Ishikawa (cell line): ENCODE measurements around the gene TTC8.

Experiments used
- CREB1 ChIP-seq: IDR thresholded peaks from 2 replicates; pipeline ENCODE4 v1.6.1; 2012; ENCODE audit warnings: low read depth
- EP300 ChIP-seq: IDR thresholded peaks from 2 replicates; pipeline ENCODE4 v1.6.1; 2012; ENCODE audit warnings: borderline replicate concordance
- TAF1 ChIP-seq: IDR thresholded peaks from 2 replicates; pipeline ENCODE4 v1.6.1; 2012; ENCODE audit warnings: low read depth, mild to moderate bottlenecking
- TCF12 ChIP-seq: IDR thresholded peaks from 2 replicates; pipeline ENCODE4 v1.6.1; 2012; ENCODE audit warnings: low read depth
- ZBTB7A ChIP-seq: IDR thresholded peaks from 2 replicates; pipeline ENCODE4 v1.6.1; 2012; ENCODE audit warnings: low read depth
- TF ChIP-seq, protein P1 (sequence below): IDR thresholded peaks from 2 replicates; pipeline ENCODE4 v1.6.1; 2012; ENCODE audit warnings: low read depth, mild to moderate bottlenecking
- TF ChIP-seq, protein P2 (sequence below): IDR thresholded peaks from 2 replicates; pipeline ENCODE4 v1.6.1; 2012

DNA sequence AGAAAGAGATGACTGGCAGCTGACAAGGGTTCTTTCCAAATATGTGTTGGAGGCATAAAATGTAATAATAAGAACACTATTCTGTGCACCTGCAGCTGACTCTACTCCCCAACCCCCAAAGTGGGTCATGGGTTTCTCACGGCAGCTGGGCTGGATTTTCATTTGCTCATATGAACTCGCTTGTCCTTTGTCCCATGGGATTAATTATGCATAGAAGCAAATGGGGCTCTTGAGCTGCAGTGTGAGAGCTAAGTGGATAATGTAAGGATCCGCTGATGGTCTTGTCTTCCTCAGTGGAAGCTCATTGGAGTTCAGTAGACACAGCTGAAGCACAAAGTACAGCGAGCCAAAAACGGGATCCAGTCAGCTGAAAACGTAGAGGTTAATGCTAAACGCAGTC lies 46.3 kb downstream of the TTC8 start:
- TF ChIP-seq EP300 (no peak), TAF1 (no peak), CREB1 (no peak), ZBTB7A (no peak), TCF12 (no peak)
- TF ChIP-seq, protein P1, sequence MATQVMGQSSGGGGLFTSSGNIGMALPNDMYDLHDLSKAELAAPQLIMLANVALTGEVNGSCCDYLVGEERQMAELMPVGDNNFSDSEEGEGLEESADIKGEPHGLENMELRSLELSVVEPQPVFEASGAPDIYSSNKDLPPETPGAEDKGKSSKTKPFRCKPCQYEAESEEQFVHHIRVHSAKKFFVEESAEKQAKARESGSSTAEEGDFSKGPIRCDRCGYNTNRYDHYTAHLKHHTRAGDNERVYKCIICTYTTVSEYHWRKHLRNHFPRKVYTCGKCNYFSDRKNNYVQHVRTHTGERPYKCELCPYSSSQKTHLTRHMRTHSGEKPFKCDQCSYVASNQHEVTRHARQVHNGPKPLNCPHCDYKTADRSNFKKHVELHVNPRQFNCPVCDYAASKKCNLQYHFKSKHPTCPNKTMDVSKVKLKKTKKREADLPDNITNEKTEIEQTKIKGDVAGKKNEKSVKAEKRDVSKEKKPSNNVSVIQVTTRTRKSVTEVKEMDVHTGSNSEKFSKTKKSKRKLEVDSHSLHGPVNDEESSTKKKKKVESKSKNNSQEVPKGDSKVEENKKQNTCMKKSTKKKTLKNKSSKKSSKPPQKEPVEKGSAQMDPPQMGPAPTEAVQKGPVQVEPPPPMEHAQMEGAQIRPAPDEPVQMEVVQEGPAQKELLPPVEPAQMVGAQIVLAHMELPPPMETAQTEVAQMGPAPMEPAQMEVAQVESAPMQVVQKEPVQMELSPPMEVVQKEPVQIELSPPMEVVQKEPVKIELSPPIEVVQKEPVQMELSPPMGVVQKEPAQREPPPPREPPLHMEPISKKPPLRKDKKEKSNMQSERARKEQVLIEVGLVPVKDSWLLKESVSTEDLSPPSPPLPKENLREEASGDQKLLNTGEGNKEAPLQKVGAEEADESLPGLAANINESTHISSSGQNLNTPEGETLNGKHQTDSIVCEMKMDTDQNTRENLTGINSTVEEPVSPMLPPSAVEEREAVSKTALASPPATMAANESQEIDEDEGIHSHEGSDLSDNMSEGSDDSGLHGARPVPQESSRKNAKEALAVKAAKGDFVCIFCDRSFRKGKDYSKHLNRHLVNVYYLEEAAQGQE = no peak
- TF ChIP-seq, protein P2, sequence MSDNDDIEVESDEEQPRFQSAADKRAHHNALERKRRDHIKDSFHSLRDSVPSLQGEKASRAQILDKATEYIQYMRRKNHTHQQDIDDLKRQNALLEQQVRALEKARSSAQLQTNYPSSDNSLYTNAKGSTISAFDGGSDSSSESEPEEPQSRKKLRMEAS = no peak
